HG03060 (cell line): Measurements from ENCODE around the gene ARHGAP15.

Source experiments
- ATAC-seq: cut with Tn5 transposase; IDR thresholded peaks from one replicate; pipeline ENCODE4 v1.9.1; 2021; ENCODE audit warnings: low read depth, moderate number of reproducible peaks; ENCODE audit not compliant: unreplicated experiment

Gene ARHGAP15

DNA sequence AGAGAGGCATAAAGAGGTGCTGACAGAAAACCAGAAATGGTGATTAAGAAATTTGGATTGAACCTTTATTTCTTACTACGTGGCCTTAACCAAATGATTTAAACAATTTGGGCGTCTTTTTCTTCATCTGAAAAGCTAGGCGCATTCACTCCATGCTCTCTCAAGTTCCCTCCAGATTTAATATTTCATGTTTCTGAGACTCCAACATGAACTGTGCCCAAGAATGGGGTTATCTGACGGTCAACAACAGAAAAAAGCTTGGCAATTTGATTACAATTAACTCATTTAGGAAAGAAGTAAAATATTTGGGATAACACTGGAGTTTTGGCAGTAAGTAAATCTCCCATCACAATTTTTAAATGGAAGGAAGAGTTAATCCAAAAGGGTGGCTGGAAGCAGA, 345.4 kb downstream of the ARHGAP15 start:
- no peak for ATAC-seq

DNA sequence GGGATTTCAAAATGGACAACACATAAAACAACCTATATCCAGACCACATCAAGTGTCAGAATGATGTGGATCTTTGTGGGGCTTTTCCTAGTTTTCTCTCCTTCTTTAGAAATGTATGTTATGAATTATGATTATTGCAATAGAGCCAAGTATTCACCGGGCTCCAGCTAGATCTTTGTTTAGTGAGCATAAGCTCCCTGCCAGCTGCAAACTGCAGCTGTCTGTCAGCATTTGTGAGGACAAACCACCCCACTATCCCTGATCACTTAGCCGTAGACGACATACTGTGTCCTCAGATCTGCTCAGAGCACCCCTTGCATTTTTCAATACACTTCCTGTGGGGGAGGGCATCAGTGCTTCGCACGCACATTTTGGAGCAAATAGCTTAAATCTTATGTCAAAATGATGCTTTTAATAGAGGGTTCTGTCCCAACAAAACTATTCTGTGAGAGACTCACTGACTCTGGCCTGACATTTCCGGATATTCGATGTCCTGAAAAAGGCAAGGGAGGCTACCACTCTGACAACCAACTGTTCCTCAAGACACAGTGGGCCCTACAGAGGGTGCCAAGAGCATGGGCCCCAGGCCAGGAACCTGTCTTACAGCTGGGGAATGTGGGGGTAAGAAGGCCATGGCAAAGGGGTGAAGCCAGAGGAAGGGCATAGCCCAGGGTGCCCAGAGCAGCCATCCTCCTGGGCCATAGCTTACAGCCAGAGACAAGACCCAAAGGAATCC, 346.0 kb downstream of the ARHGAP15 start:
- ATAC-seq, result no peak

DNA sequence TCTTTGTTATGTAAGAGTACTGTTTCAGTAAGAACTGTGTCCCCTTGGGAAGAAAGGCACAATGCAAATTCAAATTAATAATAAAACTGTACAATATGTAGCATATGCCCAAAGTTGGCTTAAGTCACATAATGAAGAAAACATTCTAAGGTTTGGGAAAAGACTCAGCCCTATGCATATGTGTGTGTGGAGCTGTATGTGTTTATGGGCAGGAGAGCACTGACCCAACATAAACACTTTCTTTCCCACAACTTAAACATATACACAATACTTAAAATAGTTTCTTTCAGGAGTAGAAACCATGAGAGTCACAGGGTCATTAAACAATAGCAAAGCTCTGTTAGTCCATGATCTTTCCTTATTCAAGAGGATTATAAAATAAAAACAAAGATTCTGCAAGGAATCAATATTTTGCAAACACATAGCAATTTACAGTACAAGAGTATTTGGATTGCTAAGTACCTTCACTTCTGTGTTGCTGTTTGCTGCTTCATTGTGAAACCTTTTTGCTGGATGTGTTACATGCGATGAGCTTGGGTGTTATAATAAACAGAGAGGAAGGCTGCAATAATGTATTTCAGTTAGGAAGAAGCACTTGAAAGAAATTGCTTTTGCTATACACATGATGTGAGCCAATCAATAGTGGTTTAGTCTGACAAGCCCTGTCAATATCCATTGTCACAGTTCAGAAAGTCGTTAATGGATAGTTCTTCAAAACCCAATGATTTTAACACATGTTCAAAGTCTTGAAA, 347.3 kb downstream of the ARHGAP15 start:
- no peak for ATAC-seq

GRCh38 chr2:143477714-143478443, 348.7 kb downstream of the ARHGAP15 start:
- ATAC-seq, result no peak

- no peak for ATAC-seq
These were observed 350.9 kb downstream of the ARHGAP15 start for GRCh38 chr2:143480086-143480485.

- no peak for ATAC-seq
These were observed 351.5 kb downstream of the ARHGAP15 start for GRCh38 chr2:143480601-143481236.

DNA sequence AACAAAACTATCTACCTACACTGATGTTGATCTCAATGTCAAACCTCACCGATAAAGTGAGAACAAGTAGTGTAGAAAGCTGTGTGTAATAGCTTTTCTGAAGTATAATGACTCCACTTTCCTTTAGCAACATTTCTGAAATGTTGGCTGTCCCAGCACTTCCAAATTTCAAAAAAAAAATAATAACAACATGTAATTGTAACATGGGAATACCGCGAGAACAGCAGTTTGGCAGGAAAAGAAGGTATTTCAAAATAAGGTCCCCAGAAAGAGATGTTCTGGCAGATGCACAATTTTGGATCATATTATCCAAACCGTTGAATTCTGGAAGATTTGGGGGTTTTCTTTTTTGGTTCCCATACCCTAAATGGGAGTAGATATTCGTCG, 352.0 kb downstream of the ARHGAP15 start:
- ATAC-seq, result no peak

- no peak for ATAC-seq
These were observed 352.5 kb downstream of the ARHGAP15 start for GRCh38 chr2:143481733-143482132.

- ATAC-seq, result no peak
These were observed 353.1 kb downstream of the ARHGAP15 start for GRCh38 chr2:143482316-143482715.

DNA sequence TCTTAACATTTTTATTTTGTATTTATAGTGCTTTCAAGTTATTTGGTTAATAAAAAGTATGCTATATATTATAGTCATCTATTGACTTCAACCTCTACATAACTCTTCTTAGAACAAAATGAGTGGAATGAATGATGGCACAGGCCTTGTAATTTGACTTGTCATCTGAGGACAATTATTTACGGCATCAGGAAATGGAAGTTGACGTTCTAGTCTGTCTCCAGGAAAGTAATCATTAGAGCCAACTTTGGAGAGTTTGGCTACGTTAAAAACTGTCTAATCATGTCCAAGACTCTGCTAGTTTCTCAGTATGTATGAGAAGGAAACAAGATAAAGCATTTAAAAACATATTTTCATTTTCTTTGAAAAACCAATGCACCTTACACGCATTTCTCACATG, 353.6 kb downstream of the ARHGAP15 start:
- ATAC-seq, result no peak

DNA sequence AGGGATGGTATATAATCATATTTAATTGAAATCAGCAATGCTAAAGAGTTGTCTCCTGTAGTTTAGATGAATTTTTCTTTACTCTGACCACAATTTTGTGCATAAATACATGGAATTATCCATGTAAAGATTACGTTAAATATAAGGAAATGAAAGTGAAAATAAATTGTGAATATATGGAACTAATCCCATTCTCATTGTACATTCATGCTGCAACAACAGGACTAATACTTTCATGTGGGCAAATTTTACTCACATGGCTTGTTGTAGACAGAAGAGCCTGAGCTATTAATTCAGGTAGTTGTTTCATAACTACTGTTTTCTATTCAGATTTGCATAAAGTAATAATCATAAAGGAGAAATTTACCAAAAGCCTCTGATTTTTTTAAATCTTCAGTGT, 357.8 kb downstream of the ARHGAP15 start:
- ATAC-seq, result no peak

- no peak for ATAC-seq
These were observed 359.9 kb downstream of the ARHGAP15 start for GRCh38 chr2:143489145-143489544.

- ATAC-seq, result no peak
These were observed 361.9 kb downstream of the ARHGAP15 start for GRCh38 chr2:143491131-143491530.

GRCh38 chr2:143493339-143493738, 364.1 kb downstream of the ARHGAP15 start:
- no peak for ATAC-seq

- no peak for ATAC-seq
These were observed 368.5 kb downstream of the ARHGAP15 start for GRCh38 chr2:143497726-143498125.

DNA sequence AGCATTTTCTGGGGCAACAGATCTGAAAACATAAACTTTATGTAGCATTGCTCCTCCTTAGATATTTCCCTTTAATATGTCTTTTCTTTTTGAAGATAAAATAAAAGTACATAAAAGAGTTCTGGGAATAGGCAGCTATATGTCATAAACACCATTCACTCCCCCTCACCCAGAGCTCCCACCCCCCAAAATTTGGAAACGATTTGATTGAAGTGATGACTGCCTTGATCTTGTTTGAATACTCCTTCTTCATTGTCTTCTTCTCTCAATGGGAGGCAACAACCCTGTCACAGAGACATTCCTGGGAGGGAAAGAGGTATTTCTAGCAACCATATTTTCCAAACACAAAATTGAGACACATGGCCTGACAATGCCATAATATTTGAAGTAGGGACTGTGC, 369.3 kb downstream of the ARHGAP15 start:
- no peak for ATAC-seq

GRCh38 chr2:143499061-143499460, 369.8 kb downstream of the ARHGAP15 start:
- no peak for ATAC-seq

GRCh38 chr2:143501106-143501676, 372.0 kb downstream of the ARHGAP15 start:
- ATAC-seq, result no peak

- no peak for ATAC-seq
These were observed 374.1 kb downstream of the ARHGAP15 start for GRCh38 chr2:143503280-143503679.

DNA sequence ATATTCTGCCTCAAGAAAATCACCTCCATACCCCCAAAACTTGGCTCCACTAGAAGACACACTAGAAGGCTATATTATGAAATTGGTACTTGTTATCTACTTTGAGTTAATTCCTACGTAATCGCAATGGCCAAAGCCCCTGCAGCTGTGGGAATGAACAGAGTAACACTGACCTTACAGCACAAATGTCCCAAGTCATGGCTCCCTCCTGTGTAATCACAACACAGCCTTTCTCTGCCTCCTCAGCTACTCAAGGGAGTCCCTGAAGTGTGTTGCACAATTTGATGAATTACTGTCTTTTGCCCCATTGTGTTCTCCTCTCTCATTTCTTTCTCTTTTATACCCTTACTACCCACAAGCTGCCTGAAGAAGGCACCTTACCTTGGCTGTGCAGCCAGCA, 375.2 kb downstream of the ARHGAP15 start:
- ATAC-seq, result no peak

DNA sequence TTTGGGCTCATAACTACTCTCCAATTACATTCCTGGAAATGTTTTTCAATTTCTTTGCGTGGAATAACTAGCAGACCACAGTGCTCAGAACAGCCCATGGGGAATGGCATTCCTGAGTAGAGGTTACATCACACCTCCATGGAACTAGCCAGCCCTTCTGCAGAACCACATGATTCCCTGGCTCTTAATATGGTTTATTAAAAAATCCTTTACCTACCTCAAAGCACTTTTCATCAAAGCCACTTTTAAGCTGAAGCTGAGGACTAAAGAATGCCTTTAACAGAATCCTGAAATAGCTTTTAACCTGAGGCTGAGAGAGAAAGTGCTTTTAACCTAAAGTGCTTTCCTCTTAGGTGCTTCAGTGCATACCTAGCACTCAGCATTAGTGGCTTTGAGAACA, 376.3 kb downstream of the ARHGAP15 start:
- no peak for ATAC-seq
